H1 (cell line): Measurements from ENCODE around the gene FBXO41. TPM values are rescaled to one million over a fixed set of nuclear protein-coding genes. Genes with fewer than 3 reads are reported as not detected.

ENCODE experiments used
- CTCF ChIA-PET: fragments of 300-600 bp; sonication (Branson Sonifier 250); formaldehyde crosslinking; loops from one replicate; lab custom pipeline; 2021; ENCODE audit not compliant: partially characterized antibody; lab: Charles Lee
- POLR2A ChIA-PET: fragments of 300-600 bp; sonication (Branson Sonifier 250); formaldehyde crosslinking; loops from one replicate; lab custom pipeline; 2021; ENCODE audit warnings: inconsistent platforms; ENCODE audit not compliant: partially characterized antibody; lab: Charles Lee
- DNase-seq, 2 experiments: peaks; one replicate each; pipeline versions ENCODE4 v3.0.0 to v3.0.0-alpha.2; 2010 to 2022; ENCODE audit warnings: low spot score in 2 of 2, low read depth in 1 of 2, mixed read lengths in 1 of 2
- FAIRE-seq: peaks from 2 replicates; lab custom pipeline; 2011; peaks lifted over from hg19 to GRCh38; lab: Jason Lieb, UNC
- H2AFZ ChIP-seq: 2 replicates; pipeline ENCODE4 v1.8.1; 2012; ENCODE audit warnings: low read length, inconsistent platforms
- H2AK5ac ChIP-seq: 2 replicates; pipeline ENCODE4 v1.6.1; 2013; ENCODE audit warnings: low read depth, low read length
- H2BK120ac ChIP-seq: replicated peaks from 2 replicates; pipeline ENCODE3; 2013; ENCODE audit warnings: low read depth, low read length, inconsistent platforms
- H2BK12ac ChIP-seq: 2 replicates; pipeline ENCODE4 v1.6.1; 2013; ENCODE audit warnings: low read depth, low read length
- H2BK15ac ChIP-seq: 2 replicates; pipeline ENCODE4 v1.6.1; 2013; ENCODE audit warnings: low read length
- H2BK20ac ChIP-seq: 2 replicates; pipeline ENCODE4 v1.6.1; 2013; ENCODE audit warnings: low read length
- H2BK5ac ChIP-seq: 2 replicates; pipeline ENCODE4 v1.6.1; 2013; ENCODE audit warnings: low read depth, low read length
- H3K14ac ChIP-seq: 2 replicates; pipeline ENCODE4 v1.6.1; 2013; ENCODE audit warnings: inconsistent platforms; ENCODE audit not compliant: insufficient read length
- H3K18ac ChIP-seq: 2 replicates; pipeline ENCODE4 v1.6.1; 2013; ENCODE audit warnings: low read length; ENCODE audit errors: extremely low read depth
- H3K23ac ChIP-seq: 2 replicates; pipeline ENCODE4 v1.6.1; 2013; ENCODE audit warnings: inconsistent platforms; ENCODE audit not compliant: insufficient read length
- H3K23me2 ChIP-seq: 2 replicates; pipeline ENCODE4 v1.6.1; 2013; ENCODE audit warnings: low read depth, low read length
- H3K27ac ChIP-seq: 2 replicates; pipeline ENCODE4 v1.6.1; 2011; ENCODE audit warnings: low read depth, low read length, inconsistent platforms
- H3K27me3 ChIP-seq, 4 experiments: replicated peaks in 1 of 4; 1 replicate in 1 of 4; 2 replicates in 3 of 4; pipeline versions ENCODE4 v1.6.1 to v1.8.1; 2011 to 2013; ENCODE audit warnings: low read length in 3 of 4, mild to moderate bottlenecking in 3 of 4, inconsistent platforms in 2 of 4, mixed read lengths in 2 of 4, moderate library complexity in 1 of 4; ENCODE audit not compliant: control insufficient read depth in 3 of 4, insufficient read depth in 3 of 4; ENCODE audit errors: extremely low read depth in 1 of 4
- H3K36me3 ChIP-seq, 4 experiments: 2 replicates each; pipeline versions ENCODE4 v1.6.1 to v1.8.1; 2011 to 2013; ENCODE audit warnings: mild to moderate bottlenecking in 4 of 4, low read length in 3 of 4, moderate library complexity in 2 of 4, control low read depth in 1 of 4, inconsistent platforms in 1 of 4; ENCODE audit not compliant: insufficient read depth in 4 of 4, control insufficient read depth in 2 of 4
- H3K4ac ChIP-seq: replicated peaks from 2 replicates; pipeline ENCODE3; 2013; ENCODE audit warnings: low read length, low read depth, mixed read lengths, inconsistent platforms; ENCODE audit not compliant: insufficient read length
- H3K4me1 ChIP-seq, 4 experiments: replicated peaks in 1 of 4; 1 replicate in 1 of 4; 2 replicates in 3 of 4; pipeline versions ENCODE4 v1.6.1 to v1.8.1; 2011 to 2013; ENCODE audit warnings: low read length in 3 of 4, inconsistent platforms in 2 of 4, mixed read lengths in 1 of 4; ENCODE audit not compliant: insufficient read depth in 4 of 4, control insufficient read depth in 3 of 4
- H3K4me2 ChIP-seq, 2 experiments: 2 replicates each; pipeline versions ENCODE4 v1.6.1 to v1.8.1; 2011 to 2013; ENCODE audit warnings: low read depth in 2 of 2, low read length in 2 of 2, control low read depth in 1 of 2, inconsistent platforms in 1 of 2, mild to moderate bottlenecking in 1 of 2; ENCODE audit not compliant: insufficient read depth in 1 of 2
- H3K4me3 ChIP-seq, 4 experiments: fragments of 200-600, 300-600 bp in 1 of 4; sonication (generic), shearing (Covaris generic), sonication (Bioruptor Twin) in 1 of 4; 2 replicates each; pipeline versions ENCODE4 v1.5.1 to v1.8.1; 2011 to 2016; ENCODE audit warnings: low read length in 4 of 4, low read depth in 3 of 4, control low read depth in 2 of 4, inconsistent platforms in 2 of 4, mild to moderate bottlenecking in 2 of 4, mixed read lengths in 1 of 4, moderate library complexity in 1 of 4; ENCODE audit not compliant: insufficient read depth in 2 of 4; ENCODE audit errors: extremely low read depth in 1 of 4
- H3K56ac ChIP-seq: replicated peaks from 2 replicates; pipeline ENCODE3; 2013; ENCODE audit warnings: low read depth, mild to moderate bottlenecking, mixed read lengths, low read length, inconsistent platforms; ENCODE audit not compliant: insufficient read length
- H3K79me1 ChIP-seq: 2 replicates; pipeline ENCODE4 v1.6.1; 2013; ENCODE audit warnings: low read depth, low read length, control low read depth
- H3K79me2 ChIP-seq, 2 experiments: 2 replicates each; pipeline versions ENCODE4 v1.6.1 to v1.8.1; 2012 to 2013; ENCODE audit warnings: low read length in 2 of 2, mild to moderate bottlenecking in 2 of 2, inconsistent platforms in 1 of 2; ENCODE audit not compliant: insufficient read depth in 2 of 2, control insufficient read depth in 1 of 2
- H3K9ac ChIP-seq, 4 experiments: replicated peaks in 1 of 4; 1 replicate in 1 of 4; 2 replicates in 3 of 4; pipeline versions ENCODE4 v1.6.1 to v1.8.1; 2011 to 2013; ENCODE audit warnings: low read depth in 3 of 4, low read length in 3 of 4, control low read depth in 2 of 4, mild to moderate bottlenecking in 2 of 4, moderate library complexity in 2 of 4, inconsistent platforms in 1 of 4; ENCODE audit errors: extremely low read depth in 1 of 4
- H3K9me3 ChIP-seq, 2 experiments: 2 replicates each; pipeline versions ENCODE4 v1.6.1 to v1.8.1; 2012 to 2013; ENCODE audit warnings: mild to moderate bottlenecking in 2 of 2, moderate library complexity in 2 of 2, control low read depth in 1 of 2, inconsistent platforms in 1 of 2, low read depth in 1 of 2, low read length in 1 of 2, mixed read lengths in 1 of 2; ENCODE audit not compliant: insufficient read depth in 2 of 2
- H4K20me1 ChIP-seq, 2 experiments: replicated peaks in 1 of 2; 2 replicates each; pipeline versions ENCODE3 to v1.8.1; 2011 to 2013; ENCODE audit warnings: inconsistent platforms in 2 of 2, low read length in 2 of 2, mild to moderate bottlenecking in 1 of 2; ENCODE audit not compliant: insufficient read depth in 2 of 2, control insufficient read depth in 1 of 2
- H4K5ac ChIP-seq: 2 replicates; pipeline ENCODE4 v1.6.1; 2013; ENCODE audit warnings: low read length, low read depth, mixed read lengths, inconsistent platforms; ENCODE audit not compliant: insufficient read length
- H4K8ac ChIP-seq: 2 replicates; pipeline ENCODE4 v1.8.0; 2013; ENCODE audit warnings: mild to moderate bottlenecking, moderate library complexity, low read length, inconsistent platforms; ENCODE audit not compliant: insufficient read depth; ENCODE audit errors: extremely low read depth
- H4K91ac ChIP-seq: replicated peaks from 2 replicates; pipeline ENCODE3; 2013; ENCODE audit warnings: low read length, mixed read lengths, inconsistent platforms; ENCODE audit not compliant: insufficient read length
- HDAC2 ChIP-seq, 2 experiments: fragments of 300-600 bp in 1 of 2; sonication (generic) in 1 of 2; IDR thresholded peaks; 2 replicates each; pipeline ENCODE4 v1.6.1; 2011 to 2012; ENCODE audit warnings: low read depth in 2 of 2, low read length in 2 of 2, mild to moderate bottlenecking in 2 of 2, moderate library complexity in 2 of 2, borderline replicate concordance in 1 of 2, inconsistent platforms in 1 of 2
- SAP30 ChIP-seq: fragments of 300-600 bp; sonication (generic); IDR thresholded peaks from 2 replicates; pipeline ENCODE4 v1.7.1; 2012; ENCODE audit warnings: low read length, moderate library complexity, mild to moderate bottlenecking, inconsistent platforms; ENCODE audit not compliant: insufficient read depth, insufficient replicate concordance
- SP1 ChIP-seq: IDR thresholded peaks from 2 replicates; pipeline ENCODE4 v1.6.1; 2011; ENCODE audit warnings: low read depth, low read length
- SUZ12 ChIP-seq: fragments of 200-600 bp; sonication (generic); IDR thresholded peaks from 2 replicates; pipeline ENCODE4 v1.6.1; 2012; ENCODE audit warnings: mild to moderate bottlenecking, inconsistent platforms, low read length, moderate library complexity, mixed read lengths
- WGBS, 2 experiments: shearing (Covaris generic) in 1 of 2; methylation state at CpG; one replicate each; pipeline versions ENCODE4 v1.1.6 to v1.1.7; 2013 to 2015; ENCODE audit warnings: low lambda C conversion rate in 2 of 2, mixed read lengths in 2 of 2, inconsistent platforms in 1 of 2, low coverage in 1 of 2, missing lambda C conversion rate in 1 of 2; ENCODE audit not compliant: insufficient replicate concordance in 2 of 2, insufficient coverage in 1 of 2, insufficient read length in 1 of 2; ENCODE audit errors: extremely low coverage in 1 of 2, missing lambda C conversion rate in 1 of 2; 5-methylcytosine and 5-hydroxymethylcytosine counted together
- polyA plus RNA-seq, 7 experiments: library from polyadenylated mRNA; depleted of rRNA in 3 of 7; stranded (reverse) in 5 of 7; unstranded in 2 of 7; fragments of >200 nt in 5 of 7; fragments of 200-250 nt in 2 of 7; gene quantifications; 1 replicate in 5 of 7; 2 replicates in 1 of 7; 4 replicates in 1 of 7; pipeline versions ENCODE4 v1.2.1 to v1.2.3, GENCODE V29; 2011 to 2013; ENCODE audit warnings: missing spikeins in 2 of 7, mixed read lengths in 2 of 7
- total RNA-seq: library from RNA; stranded (reverse); fragmentation: NEBNext Ultra II Directional; extraction: Animal tissue kit (Norgen Biotek cat#: 25700); gene quantifications from 2 replicates; pipeline ENCODE4 v1.2.1, GENCODE V29; 2021

FBXO41 gene
- total and polyA plus RNA-seq, 2 of the 8 experiments (the other 6 are each of a cell fraction or from before 2014, with no cell fraction given) = 11.2 to 14.3 TPM

GRCh38 chr2:73286134-73286655 is 1.9 kb upstream of the FBXO41 start:
- Histone ChIP-seq H3K4me1 (peaks cover 5 to 13% (median 9%) of the 10 kb centered on the region in 4 experiments), H2BK120ac (no peak overlapping the region), H4K91ac (no peak overlapping the region), H2BK5ac (no peak overlapping the region), H3K36me3 (no peaks in the 10 kb centered on the region), H2BK15ac (peak overlapping the region; percentile 4; the same call in 1 of the 2 replicates), H4K20me1 (peaks cover 6 to 13% of the 10 kb centered on the region in 2 experiments), H3K27me3 (peaks cover 3 to 30% (median 23%) of the 10 kb centered on the region in 4 experiments), H3K23ac (no peak overlapping the region), H4K5ac (no peak overlapping the region), H3K4me2 (no peak overlapping the region), H3K9me3 (no peaks in the 10 kb centered on the region), H4K8ac (no peak overlapping the region), H3K79me2 (peaks cover 0 to 18% of the 10 kb centered on the region in 2 experiments; a peak in 2 of 4 replicates), H3K79me1 (peaks cover 7% of the 10 kb centered on the region)
- TF ChIP-seq HDAC2 (IDR thresholded peaks at IDR 0.05; ENCODE audit: borderline replicate concordance in 1 of 2, low read depth in 2 of 2, low read length in 2 of 2) (no peak), SP1 (no peak), SUZ12 (no peak), SAP30 (no peak)
- TF ChIP-seq, all 59 proteins: peak for 0
- H2AK5ac ChIP-seq = 0 out of 2 replicates have a peak overlapping the region, but pooled peaks have one; percentile 54
- H3K9ac ChIP-seq = no peak overlapping the region
- H3K4ac ChIP-seq = no peak overlapping the region
- ChIA-PET CTCF (interaction anchor here (1.0 to 2.4 kb wide), 7 partner anchors 11 to 74 kb away, joined by 3 to 9 read pairs (median 5); no protein-coding TSS in a partner anchor), POLR2A (interaction anchor here (0.9 to 1.1 kb wide), 2 partner anchors 18 to 94 kb away, joined by 3 read pairs; no protein-coding TSS in a partner anchor)
- no peak overlapping the region for H3K27ac ChIP-seq
- H3K18ac ChIP-seq = no peak overlapping the region
- H3K56ac ChIP-seq = no peak overlapping the region
- no peak overlapping the region for H2AFZ ChIP-seq
- no peak overlapping the region for H3K4me3 ChIP-seq
- 80% methylated on average over 3 of the region's 3 CpGs; no CpG with 5 or more reads in 1 of the 2 experiments for WGBS, 2 experiments
- peaks cover 17% of the 10 kb centered on the region for H3K23me2 ChIP-seq
- FAIRE-seq (no peak), DNase-seq (no peak)
- peak overlapping the region; percentile 12; the same call in 1 of the 2 replicates for H2BK12ac ChIP-seq
- no peak overlapping the region for H3K14ac ChIP-seq
- no peak overlapping the region for H2BK20ac ChIP-seq
